Mesenteric fat pad (tissue), 1 donor: Measurements from ENCODE around the gene RBBP8NL. TPM values are rescaled to one million over a fixed set of nuclear protein-coding genes. Genes with fewer than 3 reads are reported as not detected.

Source experiments
- DNase-seq: peaks from one replicate; pipeline ENCODE4 v3.0.0-alpha.2; 2020; ENCODE audit warnings: low spot score
- total RNA-seq: library from RNA; stranded (reverse); fragmentation: NEBNext Ultra II Directional; extraction: Animal tissue kit (Norgen Biotek cat#: 25700); gene quantifications from one replicate; pipeline ENCODE4 v1.2.1, GENCODE V29; 2021
- donor health status: DM: yes; HTN: yes; CAD: no.

Gene RBBP8NL
- total RNA-seq, 1 donor from 2014 or later: not detected

- no peak for DNase-seq
These were observed 18.7 kb downstream of the RBBP8NL start for GRCh38 chr20:62408640-62409039.

GRCh38 chr20:62408055-62408454, 19.3 kb downstream of the RBBP8NL start:
- no peak for DNase-seq

GRCh38 chr20:62407221-62407992, 19.9 kb downstream of the RBBP8NL start, which contains the start of gene CABLES2:
CABLES2 (minus strand) TSS chr20:62407285; CDS start chr20:62407276, 9 bp downstream.
- peak; percentile 97 for DNase-seq

DNA sequence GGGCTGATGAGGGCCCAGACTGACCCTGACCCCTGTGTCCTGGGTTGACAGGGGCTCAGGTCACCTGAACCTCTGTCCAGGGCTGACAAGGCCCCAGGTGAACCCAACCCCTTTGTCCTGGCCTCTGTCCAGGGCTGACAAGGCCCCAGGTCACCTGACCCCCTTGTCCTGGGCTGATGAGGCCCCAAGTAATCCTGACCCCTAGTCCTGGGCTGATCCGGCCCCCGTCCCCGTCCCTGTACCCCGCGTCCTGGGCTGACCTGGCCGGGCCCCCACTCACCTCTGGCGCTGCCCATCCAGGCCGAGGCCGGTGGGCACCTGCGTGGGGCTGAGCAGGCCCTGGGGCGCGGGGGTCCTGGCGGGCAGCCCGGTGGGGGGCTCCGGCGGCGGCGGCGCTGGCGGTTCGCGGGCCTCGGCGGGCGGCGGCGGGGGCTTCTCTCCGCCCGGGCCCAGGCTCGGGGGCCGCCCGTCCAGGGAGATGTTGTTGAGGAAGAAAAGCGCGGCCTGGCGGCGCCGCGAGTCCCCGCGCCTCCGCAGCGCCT, 20.6 kb downstream of the RBBP8NL start:
- no peak for DNase-seq

DNA sequence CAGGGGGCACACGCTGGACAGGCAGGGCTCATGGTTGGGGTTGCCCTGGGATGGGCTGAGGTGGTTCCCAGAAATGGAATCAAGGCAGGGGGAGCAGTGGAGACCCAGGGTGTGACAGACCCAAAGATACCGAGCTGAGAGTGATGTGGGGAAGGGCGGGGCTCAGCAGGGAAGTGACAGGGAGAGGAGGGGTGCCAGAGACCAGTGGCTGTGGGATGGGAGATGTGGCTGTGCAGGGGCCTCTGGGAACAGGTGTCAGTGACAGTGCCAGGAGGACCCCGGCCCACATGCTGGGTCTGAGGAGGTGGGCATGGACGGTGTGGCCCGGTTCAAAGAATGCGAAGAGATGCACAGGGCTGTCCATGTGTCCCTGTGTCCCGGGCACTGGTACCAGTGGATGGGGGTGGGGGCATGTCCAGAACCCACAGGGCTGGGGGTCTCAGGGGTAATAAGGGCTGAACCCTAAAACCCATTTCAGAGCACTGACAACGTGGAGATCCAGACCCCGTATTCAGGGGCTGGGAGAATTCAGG, 21.3 kb downstream of the RBBP8NL start:
- DNase-seq: no peak

GRCh38 chr20:62405108-62405980, 22.0 kb downstream of the RBBP8NL start:
- DNase-seq: no peak

DNA sequence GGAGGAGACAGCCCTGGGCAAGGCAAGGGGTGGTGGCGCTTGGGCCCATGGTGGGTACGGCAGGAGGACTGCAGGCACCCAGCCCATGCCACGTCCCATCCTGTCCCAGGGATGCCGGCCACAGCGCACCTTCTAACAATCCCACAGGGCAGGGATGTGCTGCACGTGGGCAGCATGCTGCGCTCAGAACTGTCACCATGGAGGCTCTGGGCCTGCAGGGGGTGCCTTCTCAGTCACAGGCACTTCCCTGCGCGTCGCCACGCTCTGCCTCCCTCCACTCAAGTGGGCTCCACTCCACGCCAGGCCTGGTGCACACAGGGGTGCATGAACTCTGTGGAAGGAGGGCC, 22.6 kb downstream of the RBBP8NL start:
- DNase-seq: no peak

GRCh38 chr20:62404112-62404665, 23.1 kb downstream of the RBBP8NL start:
- DNase-seq: no peak

- DNase-seq: no peak
These were observed 24.0 kb downstream of the RBBP8NL start for GRCh38 chr20:62403331-62403730.

DNA sequence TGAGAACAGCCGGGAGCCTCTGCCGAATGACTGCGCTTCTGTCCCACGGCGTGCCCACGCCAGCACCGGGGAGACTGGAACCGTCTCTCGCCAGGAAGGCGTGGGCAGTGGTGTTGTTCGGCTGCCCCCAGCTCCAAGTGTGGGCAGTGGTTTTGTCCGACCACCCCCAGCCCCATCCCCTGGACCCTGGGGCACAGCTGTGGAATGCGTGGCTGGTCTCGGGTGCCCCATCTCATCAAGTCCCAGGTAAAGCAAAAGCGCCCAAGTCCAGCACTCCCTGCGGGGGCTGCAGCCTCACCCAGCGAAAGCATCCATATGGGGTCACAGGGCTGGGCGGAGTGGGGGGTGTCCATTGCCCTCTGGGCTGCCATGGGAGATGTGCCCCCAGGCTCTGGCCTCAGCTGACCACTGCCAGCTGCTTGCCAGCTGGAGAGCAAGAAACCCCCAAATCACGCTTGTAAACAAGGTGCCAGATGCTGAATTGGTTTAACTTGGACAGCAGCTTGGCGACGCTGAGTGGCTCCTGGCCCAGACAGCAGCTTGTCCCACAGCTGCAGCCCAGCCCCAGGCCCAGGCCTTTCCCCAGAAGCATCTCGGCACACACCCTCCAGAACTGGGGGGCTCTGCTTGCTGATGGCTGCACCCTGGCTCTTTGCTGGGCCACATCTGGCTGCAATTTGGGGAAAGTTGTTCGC, 24.7 kb downstream of the RBBP8NL start:
- DNase-seq: no peak

DNA sequence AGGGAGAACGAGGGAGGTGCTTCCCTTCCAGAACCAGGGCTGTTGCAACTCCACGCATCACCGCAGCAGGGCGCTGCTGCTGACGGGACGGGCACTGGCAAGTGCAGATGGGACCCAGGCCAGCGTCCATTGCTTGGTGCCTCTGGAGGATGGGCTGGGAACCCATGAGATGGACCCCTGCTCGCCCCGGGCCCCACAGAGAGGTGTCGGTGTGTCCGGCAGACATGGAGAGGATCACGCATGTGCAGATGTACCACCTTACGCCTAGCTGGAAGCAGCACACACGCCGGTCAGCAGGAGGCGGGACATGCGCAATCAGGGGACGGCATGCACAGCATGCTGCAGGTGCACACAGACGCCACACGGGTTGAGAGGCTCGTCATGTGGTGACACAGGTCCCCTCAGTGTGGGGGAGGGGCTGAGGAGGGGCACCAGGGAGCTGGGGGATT, 26.0 kb downstream of the RBBP8NL start:
- DNase-seq: no peak

GRCh38 chr20:62400541-62400940, 26.8 kb downstream of the RBBP8NL start:
- no peak for DNase-seq

DNA sequence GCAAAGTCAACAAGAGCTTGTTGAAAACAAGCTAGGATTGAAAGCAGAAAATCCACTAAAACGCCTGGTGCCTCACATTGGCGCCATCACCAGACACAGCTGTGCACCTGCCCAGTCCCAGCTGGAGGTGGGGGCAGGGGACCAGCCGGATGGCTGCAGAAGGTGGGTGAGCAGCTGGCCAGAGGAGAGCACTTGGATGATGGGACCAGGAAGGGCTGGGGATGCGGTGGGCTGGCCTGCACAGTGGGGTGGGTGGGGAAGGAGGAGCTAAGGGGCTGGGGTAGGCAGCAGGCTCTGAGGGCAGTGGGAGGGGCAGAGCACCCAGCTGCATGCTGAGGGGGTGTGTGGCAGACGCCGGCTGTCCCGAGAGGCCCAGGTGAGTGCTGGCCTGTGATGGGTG, 27.3 kb downstream of the RBBP8NL start:
- no peak for DNase-seq

GRCh38 chr20:62398120-62398821, 29.1 kb downstream of the RBBP8NL start:
- no peak for DNase-seq

DNA sequence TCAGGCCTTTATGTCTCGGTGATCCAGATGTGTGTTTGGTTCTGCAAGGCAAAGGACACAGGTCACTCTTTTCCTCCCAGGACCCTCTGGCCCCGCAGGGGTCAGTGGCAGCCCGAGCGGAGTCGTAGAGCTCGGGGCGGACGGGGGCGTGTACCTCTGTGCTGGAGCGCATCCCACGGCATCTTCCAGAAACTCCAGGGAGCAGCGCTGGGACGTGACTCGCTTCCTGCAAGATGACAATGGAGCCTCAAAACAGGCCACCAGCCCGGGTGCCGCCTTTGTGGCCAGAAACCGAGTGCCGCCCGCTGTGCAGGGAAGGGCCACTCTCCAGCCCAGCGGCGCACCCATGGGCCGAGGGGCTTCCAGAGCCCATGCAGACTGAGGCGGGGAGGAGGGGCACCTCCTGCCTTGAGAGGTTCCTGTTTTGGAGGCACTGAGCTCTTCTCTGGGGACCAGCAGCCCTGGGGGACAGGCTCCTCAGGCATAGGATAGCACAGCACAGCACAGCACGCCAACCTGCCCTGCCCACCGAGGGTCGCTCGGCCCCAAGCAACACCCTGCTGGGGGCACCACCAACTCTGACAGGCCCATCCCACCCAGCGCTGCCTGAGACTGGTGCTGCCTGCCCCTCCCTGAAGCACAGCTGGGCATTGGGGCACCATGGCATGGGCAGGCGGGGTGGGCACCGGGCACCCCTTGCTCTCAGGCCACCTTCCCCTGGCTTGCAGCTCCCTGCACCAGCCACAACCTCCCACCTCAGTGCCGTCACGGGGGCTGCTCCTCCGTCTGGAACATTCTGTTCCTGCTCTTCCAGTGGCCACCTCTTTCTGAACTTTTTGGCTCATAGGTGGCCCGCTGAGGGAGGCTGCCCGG, 30.7 kb downstream of the RBBP8NL start:
- no peak for DNase-seq

GRCh38 chr20:62395311-62396242, 31.8 kb downstream of the RBBP8NL start:
- no peak for DNase-seq

DNA sequence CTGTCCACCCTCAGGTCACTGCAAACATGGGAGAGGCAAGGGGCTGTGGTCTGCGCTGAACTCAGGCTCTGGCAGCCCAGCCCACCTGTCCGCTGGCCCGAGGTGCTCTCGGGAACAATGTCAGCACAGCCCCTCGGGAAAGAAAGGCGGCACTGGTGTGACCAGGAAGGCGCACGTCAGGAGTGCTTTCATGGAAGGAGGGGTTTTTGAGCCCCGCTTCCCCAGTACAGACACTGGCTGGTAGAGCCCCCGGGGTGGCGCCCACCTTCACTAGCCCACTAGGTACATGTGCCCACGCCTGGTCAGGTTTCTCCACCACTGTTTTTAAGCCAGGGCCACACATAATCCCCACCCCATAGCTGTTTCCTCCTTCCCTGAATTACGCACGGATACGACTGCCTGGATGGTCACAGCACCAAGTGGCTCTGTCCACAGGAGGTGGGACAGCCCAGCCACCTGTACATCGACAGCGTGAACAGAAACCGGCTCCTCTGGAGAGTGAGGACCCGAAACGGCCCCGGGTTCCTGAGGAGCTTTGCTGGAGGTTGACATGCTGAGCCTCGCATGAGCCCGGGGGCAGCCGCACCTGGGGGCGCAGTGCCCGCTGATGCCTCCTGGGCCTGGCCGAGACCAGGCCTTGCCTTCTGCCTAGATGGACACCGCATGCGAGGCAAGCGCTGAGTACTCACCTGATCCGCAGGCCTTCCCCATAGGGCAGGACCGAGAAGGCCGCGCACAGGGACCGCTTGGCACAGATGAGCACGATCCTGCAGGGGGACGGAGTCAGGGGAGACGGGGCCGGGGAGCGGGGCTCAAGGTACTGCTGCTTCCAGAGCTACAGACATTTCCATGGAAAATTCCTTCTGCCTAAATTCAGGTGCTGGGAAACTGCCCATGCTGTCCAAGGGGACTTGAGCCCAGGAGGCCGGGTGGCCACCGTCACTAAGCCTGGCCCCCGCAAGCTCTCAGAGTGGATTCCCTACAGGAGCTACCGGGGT, 32.8 kb downstream of the RBBP8NL start:
- DNase-seq: no peak
